Right hindlimb (tissue), 1 donor: ENCODE measurements around the gene STIM2.

Experiments
- DNase-seq: peaks from one replicate; pipeline ENCODE4 v3.0.0-alpha.2; 2018

Gene STIM2

DNA sequence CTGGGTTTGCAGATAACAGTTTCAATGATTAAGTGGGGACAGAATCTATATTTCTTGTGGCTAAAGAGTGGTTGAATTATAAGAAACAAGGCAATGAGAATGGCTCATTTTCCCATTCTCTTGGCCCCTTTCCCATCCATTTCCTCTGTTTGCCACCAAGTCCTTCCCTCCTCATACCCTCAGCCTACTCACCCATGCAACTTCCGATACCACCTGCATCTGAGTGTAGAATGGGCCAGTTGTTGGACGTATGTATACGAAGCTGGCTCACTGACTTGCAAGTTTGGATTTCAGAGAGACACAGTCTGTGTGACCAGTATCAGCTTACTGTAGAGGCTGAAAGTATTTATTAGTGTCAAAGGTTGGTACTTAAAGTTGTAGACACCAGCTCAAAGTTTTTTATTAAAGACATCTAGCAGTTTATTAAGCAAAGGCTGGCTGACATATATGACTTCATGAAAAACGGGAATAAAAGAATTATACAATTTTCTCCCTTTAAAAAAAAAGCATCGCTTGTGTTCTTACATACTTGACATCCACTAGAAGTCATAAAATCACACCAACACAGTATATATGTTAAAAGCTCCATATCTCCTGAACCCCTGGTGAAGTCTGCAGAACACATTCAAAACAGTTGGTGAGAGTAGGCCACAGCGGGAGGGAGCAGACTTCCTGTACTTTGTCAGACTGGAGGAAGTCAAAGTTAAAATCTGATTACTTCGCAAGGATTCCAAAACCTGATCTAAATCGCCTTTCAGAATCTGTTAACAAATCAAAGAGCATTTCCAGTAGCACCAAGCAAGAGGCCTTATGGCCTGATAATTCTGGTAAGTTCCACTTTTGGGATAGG lies 22.4 kb upstream of the STIM2 start:
- no peak for DNase-seq

- no peak for DNase-seq
These were observed 21.6 kb upstream of the STIM2 start for GRCh38 chr4:26839016-26839415.

- no peak for DNase-seq
These were observed 21.1 kb upstream of the STIM2 start for GRCh38 chr4:26839534-26839951.

- DNase-seq, result no peak
These were observed 19.9 kb upstream of the STIM2 start for GRCh38 chr4:26840786-26841185.

DNA sequence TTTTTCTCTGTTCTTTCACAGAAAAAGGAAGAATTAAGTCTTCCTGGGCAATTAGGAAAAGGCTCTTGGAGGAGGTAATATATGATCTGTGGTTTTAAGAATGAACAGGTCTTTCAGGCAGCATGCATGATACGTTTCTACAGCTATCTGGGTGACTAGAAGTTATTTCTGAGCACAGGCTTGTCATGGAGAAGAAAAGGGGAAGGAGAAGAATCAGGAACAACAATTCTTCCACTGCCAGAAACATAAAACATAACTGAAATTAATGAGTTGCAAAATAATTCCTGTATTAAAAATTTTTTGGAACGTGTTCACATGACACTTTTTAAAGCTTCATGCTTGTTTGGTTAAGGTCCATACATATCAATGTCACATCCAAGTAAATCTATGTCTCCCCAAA lies 17.7 kb upstream of the STIM2 start:
- DNase-seq, result no peak

DNA sequence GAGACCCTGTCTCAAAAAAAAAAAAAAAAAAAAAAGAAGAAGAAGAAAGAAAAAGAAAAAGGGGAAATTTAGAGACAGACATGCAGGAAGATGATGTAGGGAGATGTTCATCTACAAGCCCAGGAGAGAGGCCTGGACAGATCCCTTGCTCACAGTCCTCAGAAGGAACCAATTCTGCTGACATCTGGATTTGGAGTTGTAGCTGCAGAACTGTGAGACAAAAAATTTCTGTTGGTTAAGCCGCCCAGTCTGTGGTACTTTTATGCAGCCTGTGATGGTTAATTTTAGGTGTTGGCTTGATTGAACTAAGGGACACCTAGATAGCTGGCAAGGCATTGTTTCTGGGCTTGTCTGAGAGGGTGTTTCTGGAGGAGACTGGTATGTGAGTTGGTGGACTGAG lies 10.1 kb upstream of the STIM2 start:
- no peak for DNase-seq

DNA sequence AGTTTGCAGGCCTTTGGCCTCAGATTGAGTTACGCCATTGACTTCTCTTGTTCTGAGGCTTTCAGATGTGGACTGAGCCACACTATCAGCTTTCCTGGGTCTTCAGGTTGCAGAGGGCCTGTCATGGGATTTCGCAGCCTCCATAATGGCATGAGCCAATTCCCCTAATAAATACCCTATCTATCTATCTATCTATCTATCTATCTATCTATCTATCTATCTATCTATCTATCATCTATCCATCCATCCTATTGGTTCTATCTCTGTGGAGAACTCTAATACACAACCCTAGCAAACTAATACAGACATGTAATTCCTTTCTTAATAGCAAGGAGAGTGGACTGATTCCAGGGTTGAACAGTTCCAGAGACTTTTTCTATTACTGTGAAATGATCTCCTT lies 9.5 kb upstream of the STIM2 start:
- DNase-seq, result no peak

GRCh38 chr4:26854701-26855100 lies 5.9 kb upstream of the STIM2 start:
- DNase-seq, result no peak

GRCh38 chr4:26856906-26857277 lies 3.7 kb upstream of the STIM2 start:
- no peak for DNase-seq

DNA sequence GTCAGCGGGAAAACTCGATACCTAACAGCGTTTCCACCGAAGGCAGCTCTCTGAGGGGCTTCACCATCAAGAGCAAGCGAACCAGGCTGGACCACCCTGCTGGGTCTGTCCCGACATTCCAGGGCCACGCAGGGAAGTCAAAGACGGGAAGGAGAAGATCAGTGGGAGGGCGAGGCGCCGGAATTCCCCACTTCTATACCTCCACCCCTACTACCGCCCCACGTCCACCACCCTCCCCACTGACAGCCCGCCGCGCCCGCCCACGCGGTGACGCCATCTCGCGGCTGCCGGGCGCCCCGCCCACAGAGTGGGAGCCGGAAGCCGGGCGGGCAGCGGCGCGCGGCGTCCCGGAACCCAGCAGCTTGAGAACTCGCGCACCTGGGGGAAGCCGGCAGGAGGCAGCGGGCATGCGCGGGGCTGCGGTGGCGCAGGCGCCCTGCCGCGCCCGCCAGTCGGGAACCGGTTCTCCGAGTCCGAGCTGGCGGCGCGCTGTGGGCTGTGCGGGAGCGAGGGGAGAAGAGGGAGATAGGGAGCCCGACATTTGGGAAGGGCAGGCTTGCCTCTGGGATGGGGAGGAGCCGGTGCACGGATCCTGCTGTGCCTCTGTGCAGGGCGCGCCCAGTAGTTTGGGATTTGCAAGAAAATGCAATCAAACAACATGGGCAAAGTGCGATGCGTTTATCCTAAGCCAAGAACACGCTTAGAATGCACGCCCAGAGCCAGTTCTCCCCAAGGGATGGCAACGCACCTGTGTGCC lies 3.2 kb upstream of the STIM2 start:
- DNase-seq, result peak; percentile 92

- no peak for DNase-seq
These were observed 2.4 kb upstream of the STIM2 start for GRCh38 chr4:26858035-26858918.

- no peak for DNase-seq
These were observed 1.7 kb upstream of the STIM2 start for GRCh38 chr4:26858947-26859401.

GRCh38 chr4:26859762-26860156 lies 882 bp upstream of the STIM2 start:
- no peak for DNase-seq

GRCh38 chr4:26860922-26861433 lies 337 bp downstream of the STIM2 start:
- peak; percentile 79 for DNase-seq

GRCh38 chr4:26861434-26862186 lies 969 bp downstream of the STIM2 start:
- DNase-seq, result peak; percentile 83

- DNase-seq, result no peak
These were observed 1.8 kb downstream of the STIM2 start for GRCh38 chr4:26862381-26862915.

GRCh38 chr4:26863512-26863911 lies 2.9 kb downstream of the STIM2 start:
- DNase-seq, result no peak

DNA sequence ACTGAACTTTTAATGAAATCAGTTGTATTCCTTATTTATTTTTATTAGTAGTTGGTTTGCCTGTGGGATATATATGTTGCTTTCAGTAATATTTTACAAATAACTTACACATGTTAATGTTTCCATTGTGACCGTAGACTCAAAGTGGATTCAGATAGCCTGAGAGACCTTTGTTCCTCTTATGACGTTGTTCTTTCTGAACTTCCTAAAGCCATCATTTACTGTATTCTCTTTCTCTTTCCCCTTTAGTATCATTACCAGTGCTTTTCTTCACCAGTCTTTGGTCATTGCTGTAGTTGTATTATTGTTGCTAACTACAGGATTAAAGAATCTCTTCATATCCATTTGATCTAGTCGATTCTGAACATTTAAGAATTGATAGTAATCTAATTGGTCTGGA lies 4.3 kb downstream of the STIM2 start:
- DNase-seq, result no peak

DNA sequence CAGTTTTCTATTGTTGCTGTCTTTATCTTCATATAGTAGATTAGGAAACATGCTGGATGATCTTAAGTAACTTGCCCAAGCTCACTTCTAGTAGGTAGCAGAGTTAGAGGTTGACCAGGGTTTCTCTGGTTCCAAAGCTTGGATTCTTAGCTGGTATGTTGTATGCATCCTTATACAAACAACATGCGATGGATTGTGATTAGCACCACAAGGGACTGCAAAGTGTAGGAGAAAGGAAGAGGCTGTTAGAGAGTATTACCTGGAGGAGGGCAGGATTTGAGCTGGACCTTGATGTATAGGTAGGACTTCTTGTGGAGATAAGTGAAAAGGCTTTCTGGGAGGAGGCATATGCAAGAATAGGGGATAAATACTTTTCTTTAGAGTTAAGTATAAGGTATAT lies 5.6 kb downstream of the STIM2 start:
- no peak for DNase-seq

DNA sequence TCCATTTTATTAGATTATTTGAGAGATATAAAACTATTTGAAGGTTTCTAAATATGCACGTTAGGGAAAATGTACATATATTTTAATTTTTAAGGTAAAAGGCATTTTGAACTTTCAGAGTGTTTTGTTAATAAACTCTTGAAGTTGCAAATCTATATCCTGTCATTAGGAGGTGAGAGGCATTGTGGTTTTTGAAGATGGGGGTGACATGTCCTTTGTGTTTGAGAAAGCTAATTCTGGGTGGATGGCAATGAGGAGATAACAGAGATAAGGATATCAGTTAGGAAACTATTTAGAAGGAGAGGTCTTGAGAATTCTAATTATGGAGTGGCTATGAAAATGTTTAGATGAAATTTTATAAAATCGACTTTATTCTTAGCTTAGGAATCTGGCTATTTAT lies 6.1 kb downstream of the STIM2 start:
- no peak for DNase-seq

GRCh38 chr4:26867914-26868684 lies 7.5 kb downstream of the STIM2 start:
- DNase-seq, result no peak
